Right lobe of liver (tissue), 4 donors: ENCODE measurements around the gene CDH3.

ENCODE experiments used
- POLR2A ChIP-seq: fragments of 450-650 bp; IDR thresholded peaks from one replicate; pipeline ENCODE4 v1.6.1; 2017; ENCODE audit warnings: antibody characterized with exemption, mild to moderate bottlenecking
- TF ChIP-seq, protein P1 (sequence below), 4 donors: fragments of 200-600 bp in 3 of 4; fragments of 450-650 bp in 1 of 4; IDR thresholded peaks; one replicate each; pipeline versions ENCODE4 v1.5.1 to v1.8.0; 2016 to 2022; ENCODE audit warnings: antibody characterized with exemption in 4 of 4, mild to moderate bottlenecking in 2 of 4
- donor health status: DM: no; HTN: no; CAD: no.
- donor health status: DM: no; HTN: no; CAD: no.
- donor health status: DM: no; HTN: yes; CAD: no.

DNA sequence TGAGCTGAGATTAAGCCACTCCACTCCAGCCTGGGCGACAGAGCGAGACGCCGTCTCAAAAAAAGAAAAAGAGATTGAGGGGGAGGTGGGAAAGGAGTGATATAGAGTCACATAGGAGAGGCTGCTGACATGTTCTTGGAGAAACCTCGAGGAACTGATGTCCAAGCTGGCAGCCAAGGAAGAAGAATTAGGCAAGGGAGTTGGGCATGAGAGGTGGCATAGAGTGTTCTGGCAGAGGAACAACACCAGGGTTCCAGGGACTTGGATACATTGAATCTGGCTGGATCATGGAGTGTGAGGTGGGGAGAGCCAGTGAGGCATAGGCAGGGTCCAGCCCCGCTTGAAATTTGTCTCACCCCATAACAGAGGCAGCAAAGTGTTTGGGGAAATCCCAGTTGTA lies 10.7 kb downstream of the CDH3 start:
- TF ChIP-seq, protein P1, sequence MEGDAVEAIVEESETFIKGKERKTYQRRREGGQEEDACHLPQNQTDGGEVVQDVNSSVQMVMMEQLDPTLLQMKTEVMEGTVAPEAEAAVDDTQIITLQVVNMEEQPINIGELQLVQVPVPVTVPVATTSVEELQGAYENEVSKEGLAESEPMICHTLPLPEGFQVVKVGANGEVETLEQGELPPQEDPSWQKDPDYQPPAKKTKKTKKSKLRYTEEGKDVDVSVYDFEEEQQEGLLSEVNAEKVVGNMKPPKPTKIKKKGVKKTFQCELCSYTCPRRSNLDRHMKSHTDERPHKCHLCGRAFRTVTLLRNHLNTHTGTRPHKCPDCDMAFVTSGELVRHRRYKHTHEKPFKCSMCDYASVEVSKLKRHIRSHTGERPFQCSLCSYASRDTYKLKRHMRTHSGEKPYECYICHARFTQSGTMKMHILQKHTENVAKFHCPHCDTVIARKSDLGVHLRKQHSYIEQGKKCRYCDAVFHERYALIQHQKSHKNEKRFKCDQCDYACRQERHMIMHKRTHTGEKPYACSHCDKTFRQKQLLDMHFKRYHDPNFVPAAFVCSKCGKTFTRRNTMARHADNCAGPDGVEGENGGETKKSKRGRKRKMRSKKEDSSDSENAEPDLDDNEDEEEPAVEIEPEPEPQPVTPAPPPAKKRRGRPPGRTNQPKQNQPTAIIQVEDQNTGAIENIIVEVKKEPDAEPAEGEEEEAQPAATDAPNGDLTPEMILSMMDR (IDR thresholded peaks at IDR 0.05), result no peak
- no peak for TF ChIP-seq POLR2A
